HL-60 (cell line): Measurements from ENCODE around the gene PTPRN.

Source experiments
- GABPA ChIP-seq: IDR thresholded peaks from 2 replicates; pipeline ENCODE4 v1.6.1; 2012; ENCODE audit warnings: low read depth
- POLR2AphosphoS5 ChIP-seq: IDR thresholded peaks from 2 replicates; pipeline ENCODE4 v1.6.1; 2012; ENCODE audit warnings: low read depth
- TF ChIP-seq, protein P1 (sequence below): IDR thresholded peaks from one replicate; pipeline ENCODE4 v1.5.1; 2011; ENCODE audit warnings: low read length, control low read depth, inconsistent platforms; ENCODE audit not compliant: insufficient read depth
- TF ChIP-seq, protein P2 (sequence below): IDR thresholded peaks from 2 replicates; pipeline ENCODE4 v1.6.1; 2012; ENCODE audit warnings: low read depth; ENCODE audit not compliant: insufficient replicate concordance

DNA sequence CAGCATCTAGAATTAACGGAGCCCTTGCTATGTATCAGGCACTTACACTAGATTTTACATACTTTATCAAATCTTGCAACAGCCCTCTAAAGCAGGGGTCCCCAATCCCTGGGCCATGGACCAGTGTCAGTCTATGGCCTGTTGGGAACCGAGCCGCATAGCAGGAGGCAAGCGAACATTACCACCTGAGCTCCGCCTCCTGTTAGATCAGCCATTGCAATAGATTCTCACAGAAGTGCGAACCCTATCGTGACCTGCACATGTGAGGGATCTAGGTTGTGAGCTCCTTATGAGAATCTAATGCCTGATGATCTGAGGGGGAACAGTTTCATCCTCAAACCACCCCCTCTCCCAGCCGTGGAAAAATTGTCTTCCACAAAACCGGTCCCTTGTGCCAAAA, 16.6 kb downstream of the PTPRN start:
- TF ChIP-seq POLR2AphosphoS5 (no peak), GABPA (no peak)
- TF ChIP-seq, protein P1, sequence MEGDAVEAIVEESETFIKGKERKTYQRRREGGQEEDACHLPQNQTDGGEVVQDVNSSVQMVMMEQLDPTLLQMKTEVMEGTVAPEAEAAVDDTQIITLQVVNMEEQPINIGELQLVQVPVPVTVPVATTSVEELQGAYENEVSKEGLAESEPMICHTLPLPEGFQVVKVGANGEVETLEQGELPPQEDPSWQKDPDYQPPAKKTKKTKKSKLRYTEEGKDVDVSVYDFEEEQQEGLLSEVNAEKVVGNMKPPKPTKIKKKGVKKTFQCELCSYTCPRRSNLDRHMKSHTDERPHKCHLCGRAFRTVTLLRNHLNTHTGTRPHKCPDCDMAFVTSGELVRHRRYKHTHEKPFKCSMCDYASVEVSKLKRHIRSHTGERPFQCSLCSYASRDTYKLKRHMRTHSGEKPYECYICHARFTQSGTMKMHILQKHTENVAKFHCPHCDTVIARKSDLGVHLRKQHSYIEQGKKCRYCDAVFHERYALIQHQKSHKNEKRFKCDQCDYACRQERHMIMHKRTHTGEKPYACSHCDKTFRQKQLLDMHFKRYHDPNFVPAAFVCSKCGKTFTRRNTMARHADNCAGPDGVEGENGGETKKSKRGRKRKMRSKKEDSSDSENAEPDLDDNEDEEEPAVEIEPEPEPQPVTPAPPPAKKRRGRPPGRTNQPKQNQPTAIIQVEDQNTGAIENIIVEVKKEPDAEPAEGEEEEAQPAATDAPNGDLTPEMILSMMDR: no peak
- TF ChIP-seq, protein P2, sequence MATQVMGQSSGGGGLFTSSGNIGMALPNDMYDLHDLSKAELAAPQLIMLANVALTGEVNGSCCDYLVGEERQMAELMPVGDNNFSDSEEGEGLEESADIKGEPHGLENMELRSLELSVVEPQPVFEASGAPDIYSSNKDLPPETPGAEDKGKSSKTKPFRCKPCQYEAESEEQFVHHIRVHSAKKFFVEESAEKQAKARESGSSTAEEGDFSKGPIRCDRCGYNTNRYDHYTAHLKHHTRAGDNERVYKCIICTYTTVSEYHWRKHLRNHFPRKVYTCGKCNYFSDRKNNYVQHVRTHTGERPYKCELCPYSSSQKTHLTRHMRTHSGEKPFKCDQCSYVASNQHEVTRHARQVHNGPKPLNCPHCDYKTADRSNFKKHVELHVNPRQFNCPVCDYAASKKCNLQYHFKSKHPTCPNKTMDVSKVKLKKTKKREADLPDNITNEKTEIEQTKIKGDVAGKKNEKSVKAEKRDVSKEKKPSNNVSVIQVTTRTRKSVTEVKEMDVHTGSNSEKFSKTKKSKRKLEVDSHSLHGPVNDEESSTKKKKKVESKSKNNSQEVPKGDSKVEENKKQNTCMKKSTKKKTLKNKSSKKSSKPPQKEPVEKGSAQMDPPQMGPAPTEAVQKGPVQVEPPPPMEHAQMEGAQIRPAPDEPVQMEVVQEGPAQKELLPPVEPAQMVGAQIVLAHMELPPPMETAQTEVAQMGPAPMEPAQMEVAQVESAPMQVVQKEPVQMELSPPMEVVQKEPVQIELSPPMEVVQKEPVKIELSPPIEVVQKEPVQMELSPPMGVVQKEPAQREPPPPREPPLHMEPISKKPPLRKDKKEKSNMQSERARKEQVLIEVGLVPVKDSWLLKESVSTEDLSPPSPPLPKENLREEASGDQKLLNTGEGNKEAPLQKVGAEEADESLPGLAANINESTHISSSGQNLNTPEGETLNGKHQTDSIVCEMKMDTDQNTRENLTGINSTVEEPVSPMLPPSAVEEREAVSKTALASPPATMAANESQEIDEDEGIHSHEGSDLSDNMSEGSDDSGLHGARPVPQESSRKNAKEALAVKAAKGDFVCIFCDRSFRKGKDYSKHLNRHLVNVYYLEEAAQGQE: no peak
